Osteoblast (primary cell): Measurements from ENCODE around the gene DENND5A. TPM values are rescaled to one million over a fixed set of nuclear protein-coding genes. Genes with fewer than 3 reads are reported as not detected.

Experiments
- DNase-seq: peaks from one replicate; pipeline ENCODE4 v3.0.0; 2011; ENCODE audit warnings: low spot score, mixed read lengths; ENCODE audit not compliant: insufficient read length; ENCODE audit errors: missing footprints
- H2AFZ ChIP-seq: 2 replicates; pipeline ENCODE4 v1.6.0; 2011; ENCODE audit warnings: mild to moderate bottlenecking, low read length
- H3K27ac ChIP-seq: 2 replicates; pipeline ENCODE4 v1.5.1; 2011; ENCODE audit warnings: mild to moderate bottlenecking, low read depth, low read length, moderate library complexity
- H3K27me3 ChIP-seq: 2 replicates; pipeline ENCODE4 v1.6.0; 2012; ENCODE audit warnings: mild to moderate bottlenecking, control low read depth, inconsistent platforms, low read length, moderate library complexity; ENCODE audit not compliant: insufficient read depth
- H3K36me3 ChIP-seq: 2 replicates; pipeline ENCODE4 v1.5.1; 2011; ENCODE audit warnings: mild to moderate bottlenecking, low read length, control low read depth, moderate library complexity; ENCODE audit not compliant: insufficient read depth
- H3K4me1 ChIP-seq: 2 replicates; pipeline ENCODE4 v1.5.1; 2011; ENCODE audit warnings: mild to moderate bottlenecking, low read length, control low read depth, moderate library complexity; ENCODE audit not compliant: insufficient read depth
- H3K4me2 ChIP-seq: 2 replicates; pipeline ENCODE4 v1.6.0; 2011; ENCODE audit warnings: mild to moderate bottlenecking, low read length; ENCODE audit not compliant: insufficient read depth
- H3K4me3 ChIP-seq: fragments of 200-600 bp; sonication (generic); 3 replicates; pipeline ENCODE4 v1.5.1; 2012; ENCODE audit warnings: mild to moderate bottlenecking, low read length, inconsistent platforms; ENCODE audit not compliant: insufficient read depth
- H3K79me2 ChIP-seq: 2 replicates; pipeline ENCODE4 v1.6.0; 2012; ENCODE audit warnings: mild to moderate bottlenecking, low read length, control low read depth, inconsistent platforms; ENCODE audit not compliant: insufficient read depth
- H3K9me3 ChIP-seq: 2 replicates; pipeline ENCODE4 v1.5.1; 2011; ENCODE audit warnings: low read depth, low read length, control low read depth
- H4K20me1 ChIP-seq: 2 replicates; pipeline ENCODE4 v1.6.0; 2012; ENCODE audit warnings: mild to moderate bottlenecking, low read length, control low read depth; ENCODE audit not compliant: insufficient read depth
- CTCF ChIP-seq: IDR thresholded peaks from 2 replicates; pipeline ENCODE4 v1.5.1; 2011; ENCODE audit warnings: mild to moderate bottlenecking, low read depth, low read length, moderate library complexity; ENCODE audit errors: extremely low read depth
- total RNA-seq: library from RNA; depleted of rRNA; stranded (reverse); fragments of >200 nt; gene quantifications from 2 replicates; pipeline ENCODE4 v1.2.3, GENCODE V29; 2012

DENND5A gene
- 176 and 183 TPM in 2 replicates for total RNA-seq

- peak within 1 kb of the TSS; percentile 78 for H2AFZ ChIP-seq
- peaks cover 40% of the 10 kb centered on the region for H3K79me2 ChIP-seq
- H3K4me1 ChIP-seq = peaks cover 13% of the 10 kb centered on the region
- no peaks in the 10 kb centered on the region for H3K9me3 ChIP-seq
- no peak for TF ChIP-seq CTCF
- peak within 1 kb of the TSS; percentile 90 for H3K27ac ChIP-seq
- no peaks in the 10 kb centered on the region for H3K27me3 ChIP-seq
- peak within 1 kb of the TSS; percentile 93 for H3K4me3 ChIP-seq
- H3K4me2 ChIP-seq = peak within 1 kb of the TSS; percentile 91
- H4K20me1 ChIP-seq = peaks cover 14% of the 10 kb centered on the region
- no peaks in the 10 kb centered on the region for H3K36me3 ChIP-seq
- peak; percentile 99 for DNase-seq
These were observed at the start of gene DENND5A for GRCh38 chr11:9265211-9266131. TSS of gene DENND5A (minus strand) at chr11:9265350. CDS start at chr11:9265069, 281 bp downstream.

- Histone ChIP-seq H3K4me3 (peak within 1 kb of the TSS; percentile 100), H3K36me3 (no peaks in the 10 kb centered on the region), H3K27ac (peak within 1 kb of the TSS; percentile 92), H4K20me1 (peaks cover 20% of the 10 kb centered on the region), H3K27me3 (no peaks in the 10 kb centered on the region), H2AFZ (peak within 1 kb of the TSS; percentile 95), H3K79me2 (peaks cover 44% of the 10 kb centered on the region), H3K4me2 (peak within 1 kb of the TSS; percentile 99), H3K9me3 (no peaks in the 10 kb centered on the region), H3K4me1 (peaks cover 9% of the 10 kb centered on the region)
- DNase-seq = peak; percentile 99
- no peak for TF ChIP-seq CTCF
These were observed 49.3 kb upstream of the DENND5A start, which contains the start of gene TMEM41B for GRCh38 chr11:9314291-9315077. TSS of gene TMEM41B (minus strand) at chr11:9314593. CDS start at chr11:9314441, 152 bp downstream.

- peak overlapping the region; percentile 100 for H3K4me3 ChIP-seq
- no peaks in the 10 kb centered on the region for H3K36me3 ChIP-seq
- peak overlapping the region; percentile 88 for H2AFZ ChIP-seq
- no peaks in the 10 kb centered on the region for H3K27me3 ChIP-seq
- peaks cover 9% of the 10 kb centered on the region for H3K4me1 ChIP-seq
- peak overlapping the region; percentile 99 for H3K4me2 ChIP-seq
- H4K20me1 ChIP-seq = peaks cover 20% of the 10 kb centered on the region
- DNase-seq = peak; percentile 73
- peak overlapping the region; percentile 83 for H3K27ac ChIP-seq
- no peaks in the 10 kb centered on the region for H3K9me3 ChIP-seq
- no peak for TF ChIP-seq CTCF
- H3K79me2 ChIP-seq = peaks cover 51% of the 10 kb centered on the region
These were observed 48.6 kb upstream of the DENND5A start for GRCh38 chr11:9313648-9314290.
